Measurements from ENCODE around the gene PAX2. TPM values are rescaled to one million over a fixed set of nuclear protein-coding genes. Genes with fewer than 3 reads are reported as not detected.

The PAX2 gene
- polyA plus RNA-seq, 2 of the 4 experiments (the other 2 are of a cell fraction), result 0.06 to 0.21 TPM

- FAIRE-seq (no peak), ATAC-seq (no peak), DNase-seq (ENCODE audit: low read depth in 1 of 2, low spot score in 1 of 2) (no peak)
- H3K4me3 ChIP-seq, result no peak overlapping the region
- WGBS (ENCODE audit: missing lambda C conversion rate), result 30% methylated on average over 6 of the region's 6 CpGs
- H3K27ac ChIP-seq, result no peak overlapping the region
- no peak overlapping the region for H3K4me2 ChIP-seq
- ChIA-PET CTCF (interaction anchor here (0.8 to 4.9 kb wide), 4 partner anchors 12 to 164 kb away, joined by 3 to 25 read pairs (median 8); no protein-coding TSS in a partner anchor), POLR2A (no interaction called here)
- TF ChIP-seq BHLHE40 (IDR thresholded peaks at IDR 0.05; ENCODE audit: low read depth, low read length), result no peak
- no peak for TF ChIP-seq ATOH8 (CRISPR knock-in tag; IDR thresholded peaks at IDR 0.05; ENCODE audit: low read depth)
- TF ChIP-seq CHD4 (IDR thresholded peaks at IDR 0.05; ENCODE audit: borderline replicate concordance), result no peak
- TF ChIP-seq TFCP2L1 (CRISPR knock-in tag; IDR thresholded peaks at IDR 0.05), result no peak
- TF ChIP-seq E2F6 (IDR thresholded peaks at IDR 0.05; ENCODE audit: borderline replicate concordance, low read depth), result no peak
- TF ChIP-seq GATA3 (IDR thresholded peaks at IDR 0.05; ENCODE audit: borderline replicate concordance), result no peak
- no peak for TF ChIP-seq HDAC2 (IDR thresholded peaks at IDR 0.05)
- TF ChIP-seq NR3C1 (IDR thresholded peaks at IDR 0.05), result no peak
- TF ChIP-seq ZFP36 (IDR thresholded peaks at IDR 0.05; ENCODE audit: borderline replicate concordance, partially characterized antibody), result no peak
- no peak for TF ChIP-seq EHMT2 (IDR thresholded peaks at IDR 0.05; ENCODE audit: low read depth)
- no peak for TF ChIP-seq ZC3H11A (IDR thresholded peaks at IDR 0.05)
- TF ChIP-seq SREBF2 (IDR thresholded peaks at IDR 0.05), result no peak
- TF ChIP-seq CBX2 (IDR thresholded peaks at IDR 0.05; ENCODE audit: borderline replicate concordance, low read depth), result no peak
- no peak for TF ChIP-seq NFE2L2 (conservative IDR thresholded peaks at IDR 0.05; ENCODE audit: low read length)
- no peak for TF ChIP-seq NPAS2 (CRISPR knock-in tag; IDR thresholded peaks at IDR 0.05; ENCODE audit: borderline replicate concordance)
- TF ChIP-seq, protein P1, sequence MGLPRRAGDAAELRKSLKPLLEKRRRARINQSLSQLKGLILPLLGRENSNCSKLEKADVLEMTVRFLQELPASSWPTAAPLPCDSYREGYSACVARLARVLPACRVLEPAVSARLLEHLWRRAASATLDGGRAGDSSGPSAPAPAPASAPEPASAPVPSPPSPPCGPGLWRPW (IDR thresholded peaks at IDR 0.05), result no peak
- no peaks in the 10 kb centered on the region for H3K4me1 ChIP-seq
- peaks cover 6% of the 10 kb centered on the region; the same call in 1 of the 3 replicates for H3K9me3 ChIP-seq
Measured at GRCh38 chr10:100859484-100859763, 114.0 kb downstream of the PAX2 start.

GRCh38 chr10:100863433-100863832, 118.1 kb downstream of the PAX2 start:
- no peaks in the 10 kb centered on the region for H3K9me3 ChIP-seq
- WGBS (ENCODE audit: missing lambda C conversion rate), result 64% methylated on average over 7 of the region's 7 CpGs
- CTCF ChIA-PET, result interaction anchor here (2.3 kb wide), 1 partner anchor 11 kb away, joined by 10 read pairs; no protein-coding TSS in a partner anchor
- H3K4me1 ChIP-seq, result no peaks in the 10 kb centered on the region
- ATAC-seq (no peak), FAIRE-seq (no peak), DNase-seq (ENCODE audit: low read depth in 1 of 2, low spot score in 1 of 2) (no peak)
- POLR2A ChIA-PET, result no interaction called here
- H3K27ac ChIP-seq, result no peak overlapping the region
- no peak overlapping the region for H3K4me3 ChIP-seq
- no peak overlapping the region for H3K4me2 ChIP-seq
- no peak for TF ChIP-seq ZNF302 (CRISPR knock-in tag; IDR thresholded peaks at IDR 0.05)
- TF ChIP-seq EHMT2 (IDR thresholded peaks at IDR 0.05; ENCODE audit: low read depth), result no peak
- TF ChIP-seq FOSB (CRISPR knock-in tag; IDR thresholded peaks at IDR 0.05), result no peak
- TF ChIP-seq HMGXB4 (CRISPR knock-in tag; IDR thresholded peaks at IDR 0.05; ENCODE audit: borderline replicate concordance), result no peak
- TF ChIP-seq BHLHE40 (IDR thresholded peaks at IDR 0.05; ENCODE audit: low read depth, low read length), result no peak
- TF ChIP-seq ZC3H11A (IDR thresholded peaks at IDR 0.05), result no peak
- TF ChIP-seq MAZ (IDR thresholded peaks at IDR 0.05; ENCODE audit: borderline replicate concordance, low read depth, low read length), result no peak
- no peak for TF ChIP-seq E2F6 (IDR thresholded peaks at IDR 0.05; ENCODE audit: borderline replicate concordance, low read depth)
- no peak for TF ChIP-seq MYC (IDR thresholded peaks at IDR 0.05; ENCODE audit: borderline replicate concordance, low read length)
- TF ChIP-seq FOXS1 (CRISPR knock-in tag; IDR thresholded peaks at IDR 0.05), result no peak
- no peak for TF ChIP-seq NFE2L2 (conservative IDR thresholded peaks at IDR 0.05; ENCODE audit: low read length)
- no peak for TF ChIP-seq EP300 (IDR thresholded peaks at IDR 0.05)
- no peak for TF ChIP-seq CBX2 (IDR thresholded peaks at IDR 0.05; ENCODE audit: borderline replicate concordance, low read depth)

All from A549 (cell line).